A549 (cell line): ENCODE measurements around the gene SACS. TPM values are rescaled to one million over a fixed set of nuclear protein-coding genes. Genes with fewer than 3 reads are reported as not detected.

Experiments
- ATAC-seq, 2 experiments: fragments of 200-7000 bp in 1 of 2; fragments of >200 bp in 1 of 2; cut with Nextera tagmentation in 1 of 2; cut with Tn5 transposase in 1 of 2; 3 replicates each; pipeline versions ENCODE4 v1.8.0 to v1.9.1; 2018 to 2020; ENCODE audit warnings: mild to moderate bottlenecking in 1 of 2, moderate library complexity in 1 of 2
- CTCF ChIA-PET: fragments of 300-600 bp; sonication (Branson Sonifier 250); formaldehyde crosslinking; extraction: SDS; loops from one replicate; lab custom pipeline; 2021; ENCODE audit warnings: antibody characterized with exemption, inconsistent platforms; lab: Yijun Ruan, JAX
- POLR2A ChIA-PET: fragments of 350-600 bp; formaldehyde crosslinking; extraction: SDS; loops from one replicate; lab custom pipeline; 2021; ENCODE audit warnings: antibody characterized with exemption, inconsistent platforms; lab: Yijun Ruan, JAX
- DNase-seq, 2 experiments: peaks; one replicate each; pipeline versions ENCODE4 v3.0.0 to v3.0.0-alpha.2; 2011 to 2016; ENCODE audit warnings: low read depth in 1 of 2, low spot score in 1 of 2
- FAIRE-seq: peaks from 2 replicates; lab custom pipeline; 2011; peaks lifted over from hg19 to GRCh38; lab: Jason Lieb, UNC
- H3K27ac ChIP-seq, 2 experiments: fragments of >200 bp; sonication (Bioruptor Twin); formaldehyde crosslinking; 3 replicates each; pipeline ENCODE4 v1.5.1; 2016 to 2017
- H3K4me1 ChIP-seq: fragments of >200 bp; sonication (Bioruptor Twin); formaldehyde crosslinking; 3 replicates; pipeline ENCODE4 v1.6.1; 2016
- H3K4me2 ChIP-seq: fragments of >200 bp; sonication (Bioruptor Twin); formaldehyde crosslinking; 3 replicates; pipeline ENCODE4 v1.6.1; 2016
- H3K4me3 ChIP-seq: fragments of >200 bp; sonication (Bioruptor Twin); formaldehyde crosslinking; 3 replicates; pipeline ENCODE4 v1.5.1; 2016
- H3K9me3 ChIP-seq: fragments of >200 bp; sonication (Bioruptor Twin); formaldehyde crosslinking; 3 replicates; pipeline ENCODE4 v1.6.1; 2016
- ATOH8 ChIP-seq: fragments of 250-450 bp; sonication (Bioruptor Pico); IDR thresholded peaks from 2 replicates; pipeline ENCODE4 v1.5.0; 2020; ENCODE audit warnings: low read depth, mild to moderate bottlenecking, moderate library complexity
- BCL3 ChIP-seq: fragments of >200 bp; sonication (Bioruptor Twin); formaldehyde crosslinking; IDR thresholded peaks from 3 replicates; pipeline ENCODE4 v1.6.1; 2016
- CEBPB ChIP-seq, 2 experiments: fragments of >200 bp in 1 of 2; sonication (Bioruptor Twin) in 1 of 2; formaldehyde crosslinking in 1 of 2; IDR thresholded peaks; 2 replicates each; pipeline ENCODE4 v1.6.1; 2012 to 2016
- CHD2 ChIP-seq: fragments of 150-350 bp; IDR thresholded peaks from 2 replicates; pipeline ENCODE4 v1.6.1; 2014; ENCODE audit warnings: low read length; ENCODE audit not compliant: partially characterized antibody
- CTCF ChIP-seq: fragments of >200 bp; sonication (Bioruptor Twin); formaldehyde crosslinking; IDR thresholded peaks from 3 replicates; pipeline ENCODE4 v1.5.1; 2016
- EHMT2 ChIP-seq: fragments of 200-600 bp; sonication (generic); IDR thresholded peaks from 2 replicates; pipeline ENCODE4 v1.6.1; 2016; ENCODE audit warnings: antibody characterized with exemption, low read depth, mild to moderate bottlenecking, moderate library complexity
- ESRRA ChIP-seq: fragments of 150-350 bp; IDR thresholded peaks from 2 replicates; pipeline ENCODE4 v1.6.1; 2014; ENCODE audit warnings: mild to moderate bottlenecking, low read length, borderline replicate concordance
- FOSB ChIP-seq: fragments of 250-450 bp; sonication (Bioruptor Pico); IDR thresholded peaks from 2 replicates; pipeline ENCODE4 v1.5.0; 2020; ENCODE audit warnings: mild to moderate bottlenecking, moderate library complexity
- FOSL2 ChIP-seq, 2 experiments: fragments of 450-650 bp in 1 of 2; fragments of >200 bp in 1 of 2; sonication (Bioruptor Twin) in 1 of 2; formaldehyde crosslinking; IDR thresholded peaks; 2 replicates each; pipeline versions ENCODE4 v1.5.0 to v1.6.1; 2016 to 2020; ENCODE audit warnings: mild to moderate bottlenecking in 1 of 2, moderate library complexity in 1 of 2
- FOXS1 ChIP-seq: fragments of 250-450 bp; sonication (Bioruptor Pico); IDR thresholded peaks from 2 replicates; pipeline ENCODE4 v1.5.0; 2020; ENCODE audit warnings: mild to moderate bottlenecking, moderate library complexity
- HDAC2 ChIP-seq: fragments of 200-600 bp; sonication (generic); IDR thresholded peaks from 2 replicates; pipeline ENCODE4 v1.6.1; 2016
- HOXB5 ChIP-seq: fragments of 250-450 bp; sonication (Bioruptor Pico); IDR thresholded peaks from 2 replicates; pipeline ENCODE4 v1.5.0; 2020; ENCODE audit warnings: mild to moderate bottlenecking, moderate library complexity
- KDM1A ChIP-seq: fragments of 200-600 bp; sonication (generic); IDR thresholded peaks from 2 replicates; pipeline ENCODE4 v1.6.1; 2016; ENCODE audit warnings: low read depth, mild to moderate bottlenecking
- MAFK ChIP-seq: fragments of 450-650 bp; IDR thresholded peaks from 2 replicates; pipeline ENCODE4 v1.6.1; 2014; ENCODE audit not compliant: partially characterized antibody
- NR3C1 ChIP-seq: fragments of >200 bp; sonication (Bioruptor Twin); formaldehyde crosslinking; IDR thresholded peaks from 3 replicates; pipeline ENCODE4 v1.6.1; 2017
- PBX3 ChIP-seq: IDR thresholded peaks from 2 replicates; pipeline ENCODE4 v1.6.1; 2012
- PHF8 ChIP-seq: fragments of 200-600 bp; sonication (generic); IDR thresholded peaks from 2 replicates; pipeline ENCODE4 v1.6.1; 2016; ENCODE audit warnings: low read depth, mild to moderate bottlenecking, antibody characterized with exemption, moderate library complexity, borderline replicate concordance
- RAD21 ChIP-seq, 2 experiments: fragments of >200 bp in 1 of 2; sonication (Bioruptor Twin) in 1 of 2; formaldehyde crosslinking in 1 of 2; IDR thresholded peaks in 1 of 2; conservative IDR thresholded peaks in 1 of 2; 2 replicates in 1 of 2; 3 replicates in 1 of 2; pipeline ENCODE4 v1.6.1; 2012 to 2018; ENCODE audit warnings: inconsistent platforms in 1 of 2
- REST ChIP-seq: fragments of 200-600 bp; sonication (generic); IDR thresholded peaks from 2 replicates; pipeline ENCODE4 v1.6.1; 2016; ENCODE audit warnings: antibody characterized with exemption, mild to moderate bottlenecking, moderate library complexity
- RNF2 ChIP-seq: fragments of 200-600 bp; sonication (generic); IDR thresholded peaks from 2 replicates; pipeline ENCODE4 v1.6.1; 2016; ENCODE audit warnings: low read depth, mild to moderate bottlenecking, antibody characterized with exemption, moderate library complexity, borderline replicate concordance
- SREBF2 ChIP-seq: fragments of 450-650 bp; IDR thresholded peaks from 2 replicates; pipeline ENCODE4 v1.6.1; 2014; ENCODE audit warnings: mild to moderate bottlenecking, moderate library complexity
- TP53 ChIP-seq: fragments of 250-450 bp; sonication (Bioruptor Pico); IDR thresholded peaks from 2 replicates; pipeline ENCODE4 v1.5.0; 2021; ENCODE audit warnings: mild to moderate bottlenecking, moderate library complexity
- ZFP36 ChIP-seq: fragments of 450-650 bp; IDR thresholded peaks from 2 replicates; pipeline ENCODE4 v1.6.1; 2014; ENCODE audit warnings: borderline replicate concordance; ENCODE audit not compliant: partially characterized antibody
- WGBS: methylation state at CpG from one replicate; pipeline ENCODE4 v1.1.6; 2017; ENCODE audit errors: missing lambda C conversion rate; 5-methylcytosine and 5-hydroxymethylcytosine counted together
- polyA plus RNA-seq, 4 experiments: library from polyadenylated mRNA; depleted of rRNA in 3 of 4; stranded (reverse); fragments of >200 nt; fragmentation: RNase III in 1 of 4; extraction: RNeasy Plus Mini Kit Qiagen cat#74134 plus additional on column Dnase treatment in 1 of 4; gene quantifications; 2 replicates in 3 of 4; 3 replicates in 1 of 4; pipeline ENCODE4 v1.2.3, GENCODE V29; 2011 to 2017

The SACS gene
- polyA plus RNA-seq, 2 of the 4 experiments (the other 2 are of a cell fraction): 6.9 to 23.8 TPM

GRCh38 chr13:23437916-23438315 is 4.4 kb upstream of the SACS start:
- no peak overlapping the region for H3K27ac ChIP-seq
- 85% methylated on average over 4 of the region's 4 CpGs for WGBS
- no peaks in the 10 kb centered on the region for H3K9me3 ChIP-seq
- ATAC-seq (no peak), DNase-seq (no peak), FAIRE-seq (no peak)
- no peak overlapping the region for H3K4me3 ChIP-seq
- ChIA-PET POLR2A (no interaction called here), CTCF (interaction anchor here (1.9 kb wide), 1 partner anchor 28 kb away, joined by 4 read pairs; no protein-coding TSS in a partner anchor)
- H3K4me1 ChIP-seq: peaks cover 4% of the 10 kb centered on the region; the same call in 1 of the 3 replicates
- H3K4me2 ChIP-seq: no peak overlapping the region
- TF ChIP-seq KDM1A (no peak), CHD2 (no peak), EHMT2 (no peak), ESRRA (no peak), ZFP36 (no peak), HOXB5 (CRISPR knock-in tag) (no peak), NR3C1 (no peak), MAFK (no peak), RNF2 (no peak), FOSL2 (IDR thresholded peaks at IDR 0.05) (no peak), FOSL2 (CRISPR knock-in tag; IDR thresholded peaks at IDR 0.05) (no peak), FOXS1 (no peak), ATOH8 (CRISPR knock-in tag) (no peak)

GRCh38 chr13:23436680-23437079 is 3.2 kb upstream of the SACS start:
- H3K4me2 ChIP-seq: no peak overlapping the region
- WGBS: 82% methylated on average over 5 of the region's 5 CpGs
- H3K9me3 ChIP-seq: no peaks in the 10 kb centered on the region
- ChIA-PET POLR2A (no interaction called here), CTCF (interaction anchor here (0.6 to 1.9 kb wide), 5 partner anchors 12 to 453 kb away, joined by 3 to 4 read pairs (median 4); partner anchors contain the start of gene MIPEP)
- H3K4me1 ChIP-seq: peaks cover 8% of the 10 kb centered on the region; the same call in 1 of the 3 replicates
- ATAC-seq: no peak
- no peak for DNase-seq
- no peak for TF ChIP-seq KDM1A
- TF ChIP-seq CTCF: no peak
- no peak for TF ChIP-seq FOSB
- no peak for TF ChIP-seq PHF8
- no peak for TF ChIP-seq RAD21 (conservative IDR thresholded peaks at IDR 0.05 in 1 of 2, IDR thresholded peaks at IDR 0.05 in 1 of 2)
- no peak for TF ChIP-seq SREBF2
- no peak for TF ChIP-seq REST
- no peak for TF ChIP-seq HDAC2
- TF ChIP-seq CEBPB (IDR thresholded peaks at IDR 0.05): no peak
- no peak for TF ChIP-seq BCL3
- TF ChIP-seq PBX3: no peak
- no peak for TF ChIP-seq TP53 (CRISPR knock-in tag)
- H3K4me3 ChIP-seq: no peak overlapping the region
- H3K27ac ChIP-seq: no peak overlapping the region
- no peak for FAIRE-seq
